DND-41 (cell line): ENCODE measurements around the gene RPL27A.

Experiments used
- EZH2 ChIP-seq: IDR thresholded peaks from 3 replicates; pipeline ENCODE4 v1.6.1; 2012; ENCODE audit warnings: borderline replicate concordance, low read depth, mild to moderate bottlenecking, moderate library complexity, low read length, inconsistent platforms; ENCODE audit not compliant: severe bottlenecking
- TF ChIP-seq, protein P1 (sequence below): IDR thresholded peaks from 2 replicates; pipeline ENCODE4 v1.5.1; 2012; ENCODE audit warnings: borderline replicate concordance, low read length, moderate library complexity, mild to moderate bottlenecking; ENCODE audit not compliant: poor library complexity, severe bottlenecking; ENCODE audit errors: extremely low read depth

DNA sequence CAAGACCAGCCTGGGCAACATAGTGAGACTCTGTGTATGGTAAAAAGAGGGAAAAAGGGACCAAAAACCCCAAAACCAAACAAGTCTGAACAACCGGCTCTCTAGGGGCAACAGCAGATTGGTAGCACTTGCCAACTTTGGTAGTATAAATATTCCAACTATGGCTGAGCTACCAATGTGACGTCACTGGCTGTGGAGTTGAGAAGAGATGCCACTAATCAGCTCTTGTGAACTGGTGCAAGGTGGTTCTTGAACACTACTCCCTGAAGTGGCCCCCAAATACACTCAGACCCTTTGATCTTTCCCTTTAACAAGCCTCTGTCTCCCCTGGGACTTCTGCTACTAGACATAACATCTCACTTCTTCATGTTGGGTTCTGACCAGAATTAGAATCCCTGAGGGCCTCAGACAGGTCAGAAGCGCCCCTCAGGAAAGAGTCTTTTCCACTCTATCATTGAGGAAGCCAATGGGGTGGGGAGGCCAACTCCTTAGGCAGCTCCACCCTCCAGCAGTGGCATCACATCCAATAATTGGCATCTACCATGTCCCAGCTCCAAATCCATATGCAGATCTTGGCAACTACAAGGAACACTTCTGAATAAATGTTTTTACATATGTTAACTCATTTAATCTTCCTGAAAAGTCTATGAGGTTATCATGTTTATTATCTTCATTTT, 49.2 kb downstream of the RPL27A start:
- TF ChIP-seq, protein P1, sequence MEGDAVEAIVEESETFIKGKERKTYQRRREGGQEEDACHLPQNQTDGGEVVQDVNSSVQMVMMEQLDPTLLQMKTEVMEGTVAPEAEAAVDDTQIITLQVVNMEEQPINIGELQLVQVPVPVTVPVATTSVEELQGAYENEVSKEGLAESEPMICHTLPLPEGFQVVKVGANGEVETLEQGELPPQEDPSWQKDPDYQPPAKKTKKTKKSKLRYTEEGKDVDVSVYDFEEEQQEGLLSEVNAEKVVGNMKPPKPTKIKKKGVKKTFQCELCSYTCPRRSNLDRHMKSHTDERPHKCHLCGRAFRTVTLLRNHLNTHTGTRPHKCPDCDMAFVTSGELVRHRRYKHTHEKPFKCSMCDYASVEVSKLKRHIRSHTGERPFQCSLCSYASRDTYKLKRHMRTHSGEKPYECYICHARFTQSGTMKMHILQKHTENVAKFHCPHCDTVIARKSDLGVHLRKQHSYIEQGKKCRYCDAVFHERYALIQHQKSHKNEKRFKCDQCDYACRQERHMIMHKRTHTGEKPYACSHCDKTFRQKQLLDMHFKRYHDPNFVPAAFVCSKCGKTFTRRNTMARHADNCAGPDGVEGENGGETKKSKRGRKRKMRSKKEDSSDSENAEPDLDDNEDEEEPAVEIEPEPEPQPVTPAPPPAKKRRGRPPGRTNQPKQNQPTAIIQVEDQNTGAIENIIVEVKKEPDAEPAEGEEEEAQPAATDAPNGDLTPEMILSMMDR = no peak
- TF ChIP-seq EZH2 = no peak
